HG02870 (cell line): Measurements from ENCODE around the gene PSMA4.
"Not testable (repeated sequence)": the region's sequence is repeated elsewhere in the genome, so short reads cannot be mapped to it uniquely, and the experiment has no call there.

Experiments used
- ATAC-seq: cut with Tn5 transposase; IDR thresholded peaks from one replicate; pipeline ENCODE4 v1.9.1; 2021; ENCODE audit warnings: mild to moderate bottlenecking, moderate library complexity; ENCODE audit not compliant: unreplicated experiment

The PSMA4 gene

GRCh38 chr15:78550815-78551214 is 10.6 kb downstream of the PSMA4 start:
- ATAC-seq: no peak

GRCh38 chr15:78551902-78552301 is 11.7 kb downstream of the PSMA4 start:
- no peak for ATAC-seq

DNA sequence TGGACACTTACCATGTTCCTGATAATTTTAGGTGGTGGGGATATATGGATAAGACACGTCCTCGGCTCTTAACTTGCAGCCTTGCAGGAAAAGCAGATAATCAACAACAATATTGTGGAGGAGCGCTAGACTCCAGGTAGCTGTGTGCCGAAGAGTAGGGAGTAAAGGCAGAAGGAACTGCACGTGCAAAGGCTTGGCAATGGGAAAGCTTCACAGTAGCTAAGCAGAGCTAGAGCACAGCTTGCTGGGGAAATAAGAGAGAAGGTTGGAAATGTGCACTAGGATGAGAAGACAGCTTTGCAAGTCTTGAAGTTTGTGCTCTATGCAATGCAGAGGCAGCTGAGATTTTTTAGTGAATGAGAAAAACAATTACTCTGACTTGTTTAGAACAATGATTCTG is 12.4 kb downstream of the PSMA4 start:
- ATAC-seq: no peak

- not testable (repeated sequence) for ATAC-seq
These were observed 20.0 kb downstream of the PSMA4 start for GRCh38 chr15:78560201-78560600.

GRCh38 chr15:78561490-78561889 is 21.2 kb downstream of the PSMA4 start:
- ATAC-seq: no peak

DNA sequence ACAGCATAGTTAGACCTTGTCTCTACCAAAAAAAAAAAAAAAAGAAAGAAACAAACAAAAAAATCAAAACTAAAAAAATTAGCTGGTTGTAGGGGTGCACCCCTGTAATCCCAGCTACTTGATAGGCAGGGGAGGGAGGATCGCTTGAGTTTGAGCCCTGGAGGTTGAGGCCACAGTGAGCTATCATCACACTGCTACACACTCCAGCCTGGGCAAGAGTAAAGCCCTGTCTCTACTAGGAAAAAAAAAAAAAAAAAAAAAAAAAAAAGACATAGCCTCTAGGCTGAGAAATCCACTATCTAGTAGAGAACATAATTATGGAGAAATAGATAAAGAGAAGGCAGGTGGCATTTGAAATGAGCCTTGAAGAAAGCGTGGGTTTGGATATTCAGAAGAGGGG is 22.8 kb downstream of the PSMA4 start:
- no peak for ATAC-seq

DNA sequence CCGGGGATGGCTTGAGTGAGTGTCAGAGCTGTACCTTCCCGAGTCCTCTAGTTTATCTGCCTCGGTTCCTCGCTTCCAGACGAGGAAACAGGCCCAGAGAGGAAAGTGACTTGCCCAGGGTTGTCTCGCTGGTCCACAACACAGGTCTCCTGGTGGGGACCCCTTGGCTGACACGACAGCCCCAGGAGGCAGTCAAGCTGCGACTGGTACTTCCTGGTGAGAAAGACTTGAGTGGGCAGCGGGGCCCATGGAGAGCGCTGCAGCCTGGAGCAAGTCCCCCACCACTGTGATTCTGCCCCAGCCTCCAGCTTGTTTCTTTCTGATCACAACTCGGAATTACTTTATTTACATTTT is 24.5 kb downstream of the PSMA4 start:
- ATAC-seq: no peak

DNA sequence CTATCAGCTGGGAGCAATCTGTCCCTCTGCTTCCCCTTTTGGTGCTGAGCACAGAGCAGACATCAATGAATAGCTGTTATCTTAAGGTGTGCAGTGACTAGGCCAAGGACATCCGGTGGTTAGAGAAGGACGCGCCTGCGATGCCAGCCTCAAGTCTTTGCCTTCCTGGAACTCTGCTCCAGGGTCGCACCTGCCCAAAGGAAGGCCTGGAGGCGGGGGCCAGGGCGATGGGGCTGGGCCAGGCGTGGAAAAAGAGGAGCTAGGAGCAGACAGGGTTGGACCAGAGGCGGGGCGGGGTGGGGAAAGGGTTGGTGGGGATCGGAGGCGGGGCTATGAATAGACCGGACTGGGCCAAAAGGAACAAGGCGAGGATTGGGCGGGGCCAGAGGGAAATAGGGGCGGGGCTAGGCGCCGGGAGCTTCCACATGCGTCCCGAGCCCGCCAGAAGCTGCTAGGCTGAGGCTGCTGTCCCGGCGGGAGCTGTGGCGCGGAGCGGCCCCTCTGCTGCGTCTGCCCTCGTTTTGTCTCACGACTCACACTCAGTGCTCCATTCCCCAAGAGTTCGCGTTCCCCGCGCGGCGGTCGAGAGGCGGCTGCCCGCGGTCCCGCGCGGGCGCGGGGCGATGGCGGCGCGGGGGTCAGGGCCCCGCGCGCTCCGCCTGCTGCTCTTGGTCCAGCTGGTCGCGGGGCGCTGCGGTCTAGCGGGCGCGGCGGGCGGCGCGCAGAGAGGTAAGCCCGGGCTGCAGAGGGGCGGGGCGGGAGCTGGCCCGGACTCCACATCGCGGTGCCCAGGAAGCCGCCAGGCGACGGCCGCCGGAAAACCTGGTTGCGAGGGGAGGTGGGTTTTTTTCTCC is 25.1 kb downstream of the PSMA4 start, which contains the start of gene CHRNA5:
TSS of gene CHRNA5 (plus strand) at position 424 of the 854 bp plus-strand sequence. CDS start at position 624, 200 bp downstream.
- no peak for ATAC-seq

GRCh38 chr15:78565951-78566774 is 25.9 kb downstream of the PSMA4 start:
- ATAC-seq: no peak

- ATAC-seq: no peak
These were observed 27.3 kb downstream of the PSMA4 start for GRCh38 chr15:78567531-78567930.

DNA sequence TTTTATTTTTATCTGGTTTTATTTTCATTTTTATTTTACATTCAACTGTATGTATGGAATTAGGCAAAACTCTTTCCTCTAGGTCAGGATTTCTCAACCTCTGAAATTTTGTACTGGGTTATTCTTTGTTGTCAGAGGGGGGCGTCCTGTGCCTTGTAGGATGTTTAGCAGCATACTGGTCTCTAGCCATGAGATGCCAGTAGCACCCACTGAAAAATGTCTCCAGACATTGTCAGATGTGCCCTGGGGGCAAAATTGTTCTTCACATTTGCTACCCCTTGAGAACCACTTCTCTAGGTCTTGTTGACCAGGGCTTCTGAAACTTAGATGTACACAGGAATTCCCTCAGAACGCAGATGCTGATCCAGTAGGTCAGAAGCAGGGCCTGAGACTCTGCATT is 30.5 kb downstream of the PSMA4 start:
- no peak for ATAC-seq

- ATAC-seq: no peak
These were observed 31.1 kb downstream of the PSMA4 start for GRCh38 chr15:78571382-78571781.

DNA sequence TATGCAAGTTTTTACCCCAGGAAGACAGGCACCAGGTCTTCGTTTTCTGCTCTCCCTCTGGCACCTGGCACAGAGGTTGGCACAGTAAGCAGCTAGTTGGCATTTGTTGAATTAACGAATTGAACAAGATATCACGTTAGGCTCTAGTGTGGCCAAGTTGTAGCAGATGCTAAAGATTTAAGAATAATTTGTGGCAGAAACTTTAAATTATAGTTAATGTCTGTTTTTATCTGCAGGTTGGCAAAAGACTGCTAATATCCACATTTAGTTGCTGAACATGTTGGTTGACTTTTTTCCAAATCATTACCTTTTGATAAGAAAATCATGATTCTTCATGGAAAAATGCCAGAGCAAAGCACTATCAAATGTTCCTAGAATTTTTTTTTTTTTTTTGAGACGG is 33.2 kb downstream of the PSMA4 start:
- ATAC-seq: no peak

DNA sequence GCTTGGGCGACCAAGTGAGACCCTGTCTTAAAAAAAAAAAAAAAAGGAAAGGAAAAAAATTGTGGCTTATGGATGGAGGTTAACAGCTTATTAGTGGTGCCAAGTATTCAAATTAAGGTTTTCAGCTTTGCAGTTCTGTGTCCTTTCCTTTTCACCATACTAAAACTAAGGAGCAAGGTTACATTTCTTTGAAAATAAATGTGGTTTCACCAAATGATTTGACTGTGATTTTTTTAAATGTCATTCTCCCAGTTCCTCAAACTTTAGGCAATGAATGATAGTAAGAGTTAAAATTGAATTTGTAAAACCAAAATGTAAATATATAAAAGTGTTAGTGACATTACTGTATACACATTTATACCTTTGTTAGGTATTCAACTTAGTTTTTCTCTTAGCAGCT is 34.7 kb downstream of the PSMA4 start:
- ATAC-seq: no peak

GRCh38 chr15:78597583-78597982 is 57.3 kb downstream of the PSMA4 start:
- ATAC-seq: no peak

- ATAC-seq: no peak
These were observed 58.1 kb downstream of the PSMA4 start for GRCh38 chr15:78598348-78598747.

DNA sequence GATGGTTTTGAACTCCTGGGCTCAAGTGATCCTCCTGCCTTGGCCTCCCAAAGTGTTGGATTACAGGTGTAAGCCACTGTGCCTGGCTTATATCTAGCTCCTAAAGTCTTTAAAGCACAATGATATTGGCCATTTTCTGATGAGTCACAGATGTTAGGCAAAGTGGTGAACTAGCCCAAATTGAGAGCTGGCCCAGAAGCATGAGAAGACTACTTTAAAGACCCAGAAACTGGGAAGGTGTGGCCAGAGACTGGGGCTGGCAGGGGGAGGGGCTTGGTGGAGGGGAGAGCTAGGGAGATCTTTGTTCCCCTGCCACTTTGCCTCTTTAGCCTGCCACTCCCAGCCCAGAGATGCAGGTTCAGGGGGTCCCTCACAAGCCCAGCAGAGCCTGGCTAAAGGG is 58.9 kb downstream of the PSMA4 start:
- ATAC-seq: no peak
